ENCODE results near the gene HDGFL2.

HDGFL2 gene

GRCh38 chr19:4444765-4445741 is 27.0 kb upstream of the HDGFL2 start:
- no peak for DNase-seq (ENCODE audit: low read depth in 2 of 2)

GRCh38 chr19:4445963-4446703 is 26.0 kb upstream of the HDGFL2 start:
- DNase-seq (ENCODE audit: low read depth in 2 of 2): no peak

- no peak for DNase-seq (ENCODE audit: low read depth in 2 of 2)
Observed at GRCh38 chr19:4446704-4447200, 25.3 kb upstream of the HDGFL2 start.

- no peak for DNase-seq (ENCODE audit: low read depth in 2 of 2)
Observed at GRCh38 chr19:4447327-4448146, 24.6 kb upstream of the HDGFL2 start.

- DNase-seq (ENCODE audit: low read depth in 2 of 2): no peak
Observed at GRCh38 chr19:4448147-4448985, 23.7 kb upstream of the HDGFL2 start.

- no peak for DNase-seq (ENCODE audit: low read depth in 2 of 2)
Observed at GRCh38 chr19:4449022-4449638, 23.0 kb upstream of the HDGFL2 start.

GRCh38 chr19:4449639-4450028 is 22.5 kb upstream of the HDGFL2 start:
- no peak for DNase-seq (ENCODE audit: low read depth in 2 of 2)

GRCh38 chr19:4452230-4452990 is 19.7 kb upstream of the HDGFL2 start:
- DNase-seq (ENCODE audit: low read depth in 2 of 2): no peak

- no peak for DNase-seq (ENCODE audit: low read depth in 2 of 2)
Observed at GRCh38 chr19:4453232-4454179, 18.6 kb upstream of the HDGFL2 start.

GRCh38 chr19:4454747-4455718 is 17.1 kb upstream of the HDGFL2 start:
- no peak for DNase-seq (ENCODE audit: low read depth in 2 of 2)

GRCh38 chr19:4455719-4456475 is 16.2 kb upstream of the HDGFL2 start:
- DNase-seq (ENCODE audit: low read depth in 2 of 2): no peak

- no peak for DNase-seq (ENCODE audit: low read depth in 2 of 2)
Observed at GRCh38 chr19:4456476-4456842, 15.6 kb upstream of the HDGFL2 start.

- DNase-seq (ENCODE audit: low read depth in 2 of 2): peak in 1 of 2 donors; percentile 16
Observed at GRCh38 chr19:4456843-4457653, 15.0 kb upstream of the HDGFL2 start.

GRCh38 chr19:4457654-4458395 is 14.3 kb upstream of the HDGFL2 start, which contains the start of gene UBXN6:
Gene UBXN6, minus strand, starts transcription at chr19:4457794. Its CDS starts 97 bp downstream, at chr19:4457697.
- peak; percentile 89 to 96 for DNase-seq (ENCODE audit: low read depth in 2 of 2)

All from stimulated activated CD4-positive, alpha-beta T cell treated with anti-CD3 and anti-CD28 coated beads, Interleukin-1b, Interleukin-23, amount 100 ng/mL, for 1 hour (primary cell).